ENCODE data around the gene STK38L.

DNA sequence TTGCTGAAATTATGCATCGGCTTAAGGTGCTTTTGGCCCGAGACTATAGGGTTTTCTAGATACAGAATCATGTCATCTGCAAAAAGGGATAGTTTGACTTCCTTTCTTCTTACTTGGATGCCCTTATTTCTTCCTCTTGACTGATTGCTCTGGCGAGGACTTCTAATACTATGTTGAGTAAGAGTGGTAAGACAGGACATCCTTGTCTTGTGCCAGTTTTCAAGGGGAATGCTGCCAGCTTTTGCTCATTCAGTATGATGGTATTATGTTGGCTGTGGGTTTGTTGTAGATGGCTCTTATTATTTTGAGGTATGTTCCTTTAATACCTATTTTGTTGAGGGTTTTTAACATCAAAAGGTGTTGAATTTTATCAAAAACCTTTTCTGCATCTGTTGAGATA lies 96.9 kb downstream of the STK38L start:
- TF ChIP-seq POLR2AphosphoS5 (IDR thresholded peaks at IDR 0.05) (no peak), POLR2A (IDR thresholded peaks at IDR 0.05; ENCODE audit: low read depth) (no peak), EP300 (IDR thresholded peaks at IDR 0.05) (no peak)
- TF ChIP-seq, protein P1, sequence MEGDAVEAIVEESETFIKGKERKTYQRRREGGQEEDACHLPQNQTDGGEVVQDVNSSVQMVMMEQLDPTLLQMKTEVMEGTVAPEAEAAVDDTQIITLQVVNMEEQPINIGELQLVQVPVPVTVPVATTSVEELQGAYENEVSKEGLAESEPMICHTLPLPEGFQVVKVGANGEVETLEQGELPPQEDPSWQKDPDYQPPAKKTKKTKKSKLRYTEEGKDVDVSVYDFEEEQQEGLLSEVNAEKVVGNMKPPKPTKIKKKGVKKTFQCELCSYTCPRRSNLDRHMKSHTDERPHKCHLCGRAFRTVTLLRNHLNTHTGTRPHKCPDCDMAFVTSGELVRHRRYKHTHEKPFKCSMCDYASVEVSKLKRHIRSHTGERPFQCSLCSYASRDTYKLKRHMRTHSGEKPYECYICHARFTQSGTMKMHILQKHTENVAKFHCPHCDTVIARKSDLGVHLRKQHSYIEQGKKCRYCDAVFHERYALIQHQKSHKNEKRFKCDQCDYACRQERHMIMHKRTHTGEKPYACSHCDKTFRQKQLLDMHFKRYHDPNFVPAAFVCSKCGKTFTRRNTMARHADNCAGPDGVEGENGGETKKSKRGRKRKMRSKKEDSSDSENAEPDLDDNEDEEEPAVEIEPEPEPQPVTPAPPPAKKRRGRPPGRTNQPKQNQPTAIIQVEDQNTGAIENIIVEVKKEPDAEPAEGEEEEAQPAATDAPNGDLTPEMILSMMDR (IDR thresholded peaks at IDR 0.05): no peak

Measured in esophagus muscularis mucosa (tissue), 4 donors.